Endothelial cell of umbilical vein (primary cell): ENCODE results near the gene SLC25A23. TPM values are rescaled to one million over a fixed set of nuclear protein-coding genes. Genes with fewer than 3 reads are reported as not detected.

Experiments
- BruUV-seq: library from RNA; stranded (reverse); fragments of 400-500 nt; replicated peaks from 2 replicates; lab custom pipeline; 2021; lab: Mats Ljungman, UMichigan
- CTCF ChIA-PET: fragments of 300-600, 350-600 bp; sonication (Branson Sonifier 250); formaldehyde crosslinking; loops from one replicate; lab custom pipeline; 2021; ENCODE audit warnings: antibody characterized with exemption, inconsistent platforms; lab: Charles Lee
- POLR2A ChIA-PET: fragments of 300-600, 350-600 bp; sonication (Branson Sonifier 250); formaldehyde crosslinking; loops from one replicate; lab custom pipeline; 2021; ENCODE audit warnings: antibody characterized with exemption, inconsistent platforms; lab: Charles Lee
- DNase-seq: peaks from one replicate; pipeline ENCODE4 v3.0.0-alpha.2; 2011; ENCODE audit warnings: low read depth, low spot score
- FAIRE-seq: peaks from 2 replicates; lab custom pipeline; 2011; peaks lifted over from hg19 to GRCh38; lab: Jason Lieb, UNC
- H2AFZ ChIP-seq: 2 replicates; pipeline ENCODE4 v1.6.0; 2012; ENCODE audit warnings: low read depth, low read length, control low read depth, inconsistent platforms
- H3K27ac ChIP-seq: 2 replicates; pipeline ENCODE4 v1.5.1; 2011; ENCODE audit warnings: low read depth, mild to moderate bottlenecking, control low read depth, low read length, moderate library complexity; ENCODE audit not compliant: insufficient read depth
- H3K27me3 ChIP-seq, 2 experiments: 2 replicates each; pipeline versions ENCODE4 v1.6.0 to v1.6.1; 2011; ENCODE audit warnings: low read length in 2 of 2, mixed read lengths in 1 of 2; ENCODE audit not compliant: control insufficient read depth in 2 of 2, insufficient read depth in 2 of 2
- H3K36me3 ChIP-seq, 2 experiments: 2 replicates in 1 of 2; 3 replicates in 1 of 2; pipeline ENCODE4 v1.5.1; 2011; ENCODE audit warnings: low read length in 2 of 2, mild to moderate bottlenecking in 1 of 2, moderate library complexity in 1 of 2; ENCODE audit not compliant: control insufficient read depth in 2 of 2, insufficient read depth in 2 of 2; ENCODE audit errors: extremely low read depth in 1 of 2
- H3K4me1 ChIP-seq: 3 replicates; pipeline ENCODE4 v1.5.1; 2011; ENCODE audit warnings: mild to moderate bottlenecking, low read length; ENCODE audit not compliant: control insufficient read depth, insufficient read depth; ENCODE audit errors: extremely low read depth
- H3K4me2 ChIP-seq: 2 replicates; pipeline ENCODE4 v1.6.1; 2011; ENCODE audit warnings: low read length, control low read depth, mixed read lengths; ENCODE audit not compliant: insufficient read depth
- H3K4me3 ChIP-seq, 3 experiments: fragments of 200-600 bp in 1 of 3; sonication (generic), shearing (Covaris generic) in 1 of 3; replicated peaks in 1 of 3; 2 replicates each; pipeline ENCODE4 v1.5.1; 2011 to 2016; ENCODE audit warnings: control low read depth in 3 of 3, low read length in 3 of 3, mild to moderate bottlenecking in 2 of 3, inconsistent platforms in 1 of 3, low read depth in 1 of 3, moderate library complexity in 1 of 3; ENCODE audit not compliant: insufficient read depth in 1 of 3
- H3K79me2 ChIP-seq: 2 replicates; pipeline ENCODE4 v1.6.0; 2012; ENCODE audit warnings: low read length, inconsistent platforms; ENCODE audit not compliant: control insufficient read depth, insufficient read depth
- H3K9ac ChIP-seq: replicated peaks from 2 replicates; pipeline ENCODE3; 2011; ENCODE audit warnings: low read length, control low read depth; ENCODE audit not compliant: insufficient read depth; ENCODE audit errors: extremely low read depth
- H3K9me1 ChIP-seq: replicated peaks from 3 replicates; pipeline ENCODE4 v1.6.0; 2011; ENCODE audit warnings: mild to moderate bottlenecking, low read length; ENCODE audit not compliant: control insufficient read depth, insufficient read depth; ENCODE audit errors: extremely low read depth
- H3K9me3 ChIP-seq: replicated peaks from 2 replicates; pipeline ENCODE4 v1.5.1; 2012; ENCODE audit warnings: low read length, inconsistent platforms; ENCODE audit not compliant: control insufficient read depth, insufficient read depth
- H4K20me1 ChIP-seq: replicated peaks from 2 replicates; pipeline ENCODE3; 2011; ENCODE audit warnings: mild to moderate bottlenecking, low read length; ENCODE audit not compliant: control insufficient read depth, insufficient read depth; ENCODE audit errors: extremely low read depth
- CTCF ChIP-seq, 2 donors: IDR thresholded peaks; 1 replicate in 1 of 2; 2 replicates in 1 of 2; pipeline ENCODE4 v1.5.1; 2011; ENCODE audit warnings: low read length in 2 of 2, mild to moderate bottlenecking in 2 of 2, moderate library complexity in 2 of 2, control low read depth in 1 of 2, inconsistent platforms in 1 of 2, low read depth in 1 of 2; ENCODE audit not compliant: insufficient read depth in 1 of 2; ENCODE audit errors: extremely low read depth in 1 of 2
- EZH2 ChIP-seq: IDR thresholded peaks from 2 replicates; pipeline ENCODE4 v1.6.1; 2012; ENCODE audit warnings: borderline replicate concordance, low read depth, mild to moderate bottlenecking, moderate library complexity, low read length, inconsistent platforms; ENCODE audit not compliant: severe bottlenecking
- FOS ChIP-seq: IDR thresholded peaks from 2 replicates; pipeline ENCODE4 v1.6.1; 2011; ENCODE audit warnings: mild to moderate bottlenecking, low read length, moderate library complexity, borderline replicate concordance; ENCODE audit not compliant: insufficient read depth
- GATA2 ChIP-seq: IDR thresholded peaks from 2 replicates; pipeline ENCODE4 v1.7.0; 2011; ENCODE audit warnings: low read depth, mild to moderate bottlenecking, moderate library complexity, mixed read lengths, low read length; ENCODE audit not compliant: insufficient read length, insufficient read depth
- JUN ChIP-seq: IDR thresholded peaks from 2 replicates; pipeline ENCODE4 v1.6.1; 2011; ENCODE audit warnings: borderline replicate concordance, low read depth; ENCODE audit not compliant: insufficient read length, insufficient read depth
- MAX ChIP-seq: IDR thresholded peaks from 2 replicates; pipeline ENCODE4 v1.6.1; 2011; ENCODE audit not compliant: insufficient read depth, insufficient read length
- MYC ChIP-seq: IDR thresholded peaks from one replicate; pipeline ENCODE4 v1.6.1; 2011; ENCODE audit warnings: mild to moderate bottlenecking, low read depth, low read length
- POLR2A ChIP-seq: IDR thresholded peaks from 2 replicates; pipeline ENCODE4 v1.6.1; 2012; ENCODE audit warnings: low read depth, mild to moderate bottlenecking, control low read depth, low read length
- POLR2AphosphoS5 ChIP-seq: IDR thresholded peaks from 2 replicates; pipeline ENCODE4 v1.6.1; 2012; ENCODE audit warnings: low read depth, mild to moderate bottlenecking, control low read depth, low read length, moderate library complexity; ENCODE audit not compliant: insufficient read depth
- dilution Hi-C: fragments of 300-500 bp; cut with MboI; formaldehyde crosslinking; loops from one replicate; pipeline ENCODE4 v1.15.0; 2019; ENCODE audit warnings: low sequenced_read_pairs; ENCODE audit not compliant: extremely low pct_ligation_motif_present
- intact Hi-C: fragments of 100-400 bp; cut with micrococcal nuclease; formaldehyde crosslinking; loops from one replicate; pipeline ENCODE4 v1.10.0; 2022
- polyA plus RNA-seq, 4 experiments: library from polyadenylated mRNA; depleted of rRNA in 3 of 4; stranded (reverse) in 3 of 4; unstranded in 1 of 4; fragments of >200 nt; gene quantifications; 2 replicates each; pipeline versions ENCODE4 v1.2.1 to v1.2.3, GENCODE V29; 2011 to 2012; ENCODE audit warnings: missing spikeins in 1 of 4
- total RNA-seq: library from RNA; stranded (reverse); gene quantifications from 2 replicates; pipeline ENCODE4 v1.2.3, GENCODE V29; 2021

Gene SLC25A23
- total and polyA plus RNA-seq, 2 donors (not counting 3 experiments of a cell fraction or from before 2014, with no cell fraction given): 12.8 to 33.5 TPM

GRCh38 chr19:6500837-6501739 is 41.5 kb upstream of the SLC25A23 start:
- intact Hi-C loops: no loop called here
- BruUV-seq: no TSS peak
- H3K27me3 ChIP-seq: peaks cover 16 to 24% of the 10 kb centered on the region in 2 experiments
- FAIRE-seq: no peak
- no peaks in the 10 kb centered on the region for H4K20me1 ChIP-seq
- no peak overlapping the region for H3K27ac ChIP-seq
- H3K36me3 ChIP-seq: no peaks in the 10 kb centered on the region
- no peaks in the 10 kb centered on the region for H3K9me1 ChIP-seq
- H3K9ac ChIP-seq: no peak overlapping the region
- no peaks in the 10 kb centered on the region for H3K9me3 ChIP-seq
- H3K4me3 ChIP-seq: no peak overlapping the region
- H3K4me1 ChIP-seq: no peaks in the 10 kb centered on the region
- TF ChIP-seq CTCF (IDR thresholded peaks at IDR 0.05; ENCODE audit: extremely low read depth in 1 of 2, insufficient read depth in 1 of 2, low read depth in 1 of 2, low read length in 2 of 2) (no peak), MAX (no peak), POLR2AphosphoS5 (no peak), JUN (no peak), FOS (no peak), POLR2A (no peak), GATA2 (no peak), MYC (no peak), EZH2 (no peak)
- no peak overlapping the region for H3K4me2 ChIP-seq
- no peak for DNase-seq
- ChIA-PET CTCF (interaction anchor here (0.8 to 1.3 kb wide), 2 partner anchors 15 to 102 kb away, joined by 3 to 4 read pairs; no protein-coding TSS in a partner anchor), POLR2A (no interaction called here)
- dilution Hi-C loops: no loop called here
- no peak overlapping the region for H2AFZ ChIP-seq
- no peaks in the 10 kb centered on the region for H3K79me2 ChIP-seq
